ENCODE data around the gene SPINT3.

SPINT3 gene

GRCh38 chr20:45523821-45524220 lies 8.4 kb upstream of the SPINT3 start:
- no peak for TF ChIP-seq CTCF (IDR thresholded peaks at IDR 0.05; ENCODE audit: low read depth, low read length, missing control alignments)
- no peak overlapping the region for H3K4me3 ChIP-seq (ENCODE audit: low read depth, low read length)
- DNase-seq (ENCODE audit: low read depth): no peak

GRCh38 chr20:45518282-45518681 lies 2.9 kb upstream of the SPINT3 start:
- TF ChIP-seq CTCF (IDR thresholded peaks at IDR 0.05; ENCODE audit: low read depth, low read length, missing control alignments): no peak
- no peak overlapping the region for H3K4me3 ChIP-seq (ENCODE audit: low read depth, low read length)
- DNase-seq (ENCODE audit: low read depth): no peak

GRCh38 chr20:45510242-45510862 lies 5.1 kb downstream of the SPINT3 start:
- DNase-seq (ENCODE audit: low read depth): no peak
- H3K4me3 ChIP-seq (ENCODE audit: low read depth, low read length): no peak overlapping the region
- no peak for TF ChIP-seq CTCF (IDR thresholded peaks at IDR 0.05; ENCODE audit: low read depth, low read length, missing control alignments)

- H3K4me3 ChIP-seq (ENCODE audit: low read depth, low read length): no peak overlapping the region
- DNase-seq (ENCODE audit: low read depth): no peak
- TF ChIP-seq CTCF (IDR thresholded peaks at IDR 0.05; ENCODE audit: low read depth, low read length, missing control alignments): no peak
Observed at GRCh38 chr20:45509091-45509490, 6.3 kb downstream of the SPINT3 start.

- TF ChIP-seq CTCF (IDR thresholded peaks at IDR 0.05; ENCODE audit: low read depth, low read length, missing control alignments): no peak
- DNase-seq (ENCODE audit: low read depth): no peak
- H3K4me3 ChIP-seq (ENCODE audit: low read depth, low read length): no peak overlapping the region
Observed at GRCh38 chr20:45508068-45508886, 7.1 kb downstream of the SPINT3 start.

GRCh38 chr20:45507011-45507820 lies 8.2 kb downstream of the SPINT3 start:
- no peak overlapping the region for H3K4me3 ChIP-seq (ENCODE audit: low read depth, low read length)
- no peak for TF ChIP-seq CTCF (IDR thresholded peaks at IDR 0.05; ENCODE audit: low read depth, low read length, missing control alignments)
- DNase-seq (ENCODE audit: low read depth): no peak
